Activated CD8-positive, alpha-beta T cell treated with anti-CD3 and anti-CD28 coated beads, Interleukin-2, amount 10 ng/mL, durations not matched to agents 7 days and 5 days (primary cell): Measurements from ENCODE around the gene FEN1. TPM values are rescaled to one million over a fixed set of nuclear protein-coding genes. Genes with fewer than 3 reads are reported as not detected.

ENCODE experiments used
- ATAC-seq: fragments of 150-1000 bp; cut with Tn5 transposase; one replicate; pipeline ENCODE4 v1.10.0; 2021; ENCODE audit warnings: moderate library complexity
- CTCF ChIA-PET: fragments of 350-600 bp; sonication (Branson Sonifier 250); formaldehyde crosslinking; loops from one replicate; lab custom pipeline; 2021; ENCODE audit warnings: antibody characterized with exemption; lab: Charles Lee
- POLR2A ChIA-PET: fragments of 350-600 bp; sonication (Branson Sonifier 250); formaldehyde crosslinking; loops from one replicate; lab custom pipeline; 2021; ENCODE audit warnings: antibody characterized with exemption; lab: Charles Lee
- DNase-seq: peaks from one replicate; pipeline ENCODE4 v3.0.0-alpha.2; 2020
- H3K27ac Mint-ChIP-seq: one replicate; pipeline ENCODE4 v1.8.0; 2021; ENCODE audit warnings: mild to moderate bottlenecking, mixed read lengths
- H3K27me3 Mint-ChIP-seq: one replicate; pipeline ENCODE4 v1.8.0; 2021; ENCODE audit warnings: low read depth, mixed read lengths
- H3K36me3 Mint-ChIP-seq: one replicate; pipeline ENCODE4 v1.8.0; 2021; ENCODE audit warnings: low read depth, mixed read lengths
- H3K4me1 Mint-ChIP-seq: one replicate; pipeline ENCODE4 v1.8.0; 2021; ENCODE audit warnings: low read depth, mixed read lengths
- H3K4me3 Mint-ChIP-seq: one replicate; pipeline ENCODE4 v1.8.0; 2021; ENCODE audit warnings: mild to moderate bottlenecking, mixed read lengths
- H3K9me3 Mint-ChIP-seq: one replicate; pipeline ENCODE4 v1.8.0; 2022; ENCODE audit warnings: mixed read lengths; ENCODE audit not compliant: insufficient read depth
- total RNA-seq, 2 experiments: library from RNA; stranded (reverse); gene quantifications; one replicate each; pipeline ENCODE4 v1.2.3, GENCODE V29; 2021

FEN1 gene
- total RNA-seq, 2 experiments from 2014 or later, result 146 TPM

DNA sequence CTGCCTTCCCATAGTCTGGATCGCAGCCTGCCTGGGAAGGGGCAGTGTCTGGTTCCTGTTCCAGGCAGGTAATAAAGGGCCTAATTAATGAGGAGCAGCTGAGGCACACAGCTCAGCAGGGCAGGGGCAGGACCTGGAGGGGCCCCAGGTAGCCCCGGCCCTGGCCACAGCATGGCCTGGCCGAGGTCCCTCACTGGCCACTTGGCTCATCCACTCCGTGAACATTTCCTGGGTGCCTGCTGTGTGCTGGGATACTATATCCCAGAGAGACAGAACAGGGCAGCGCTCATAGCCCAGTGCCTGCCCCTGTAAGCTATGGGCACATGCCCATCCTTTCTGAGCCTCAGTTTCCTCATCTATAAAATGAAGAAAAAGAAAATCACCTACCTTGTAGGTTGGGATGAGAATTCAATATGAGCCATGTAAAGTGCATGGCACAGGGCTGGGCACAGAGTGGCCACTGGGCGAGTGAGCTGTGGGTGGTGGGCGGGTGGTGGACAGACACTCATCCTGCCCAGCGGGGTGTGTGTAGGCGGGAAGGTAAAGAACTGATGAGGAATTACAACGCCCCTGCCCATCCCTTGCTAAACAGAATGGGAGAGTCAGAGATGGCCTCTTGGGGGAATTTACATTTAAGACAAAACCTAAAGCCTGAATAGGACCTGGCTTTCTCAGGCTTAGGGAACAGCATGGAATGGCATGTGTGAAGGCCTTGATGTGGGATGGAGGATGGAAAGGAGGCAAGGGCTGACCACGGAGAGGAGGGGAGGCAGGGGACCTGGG is 31.1 kb upstream of the FEN1 start:
- peaks cover 7% of the 10 kb centered on the region for H3K4me1 Mint-ChIP-seq
- DNase-seq (no peak), ATAC-seq (no peak)
- ChIA-PET CTCF (interaction anchor here (1.6 kb wide), 1 partner anchor 14 kb away, joined by 4 read pairs; no protein-coding TSS in a partner anchor), POLR2A (no interaction called here)
- peaks cover 3% of the 10 kb centered on the region for H3K27me3 Mint-ChIP-seq
- H3K4me3 Mint-ChIP-seq, result no peak overlapping the region
- no peak overlapping the region for H3K27ac Mint-ChIP-seq
- H3K9me3 Mint-ChIP-seq, result no peaks in the 10 kb centered on the region
- H3K36me3 Mint-ChIP-seq, result no peaks in the 10 kb centered on the region

DNA sequence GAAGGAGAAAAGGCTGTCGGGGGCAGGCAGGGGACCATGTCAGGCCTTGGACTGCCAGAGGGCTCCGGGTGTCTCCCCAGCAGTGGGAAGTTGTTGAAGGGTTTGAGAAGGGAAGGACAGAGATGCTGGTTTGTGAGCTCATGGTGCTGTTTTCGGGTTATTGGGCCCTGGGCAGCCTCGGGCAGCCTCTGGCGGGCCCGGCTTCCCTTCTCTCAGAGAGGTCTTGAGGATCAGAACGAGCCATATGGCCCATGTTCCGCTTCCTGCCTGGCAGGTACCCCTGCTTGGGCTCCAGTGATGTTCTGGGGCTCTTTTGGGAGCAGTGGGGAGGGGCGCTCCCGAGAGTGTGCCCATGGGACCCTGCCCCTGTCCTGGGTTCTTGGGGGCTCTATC is 30.5 kb upstream of the FEN1 start:
- ATAC-seq (no peak), DNase-seq (no peak)
- POLR2A ChIA-PET, result no interaction called here
- Mint-ChIP-seq H3K4me3 (no peak overlapping the region), H3K4me1 (peaks cover 2% of the 10 kb centered on the region), H3K9me3 (no peaks in the 10 kb centered on the region), H3K27me3 (peaks cover 3% of the 10 kb centered on the region), H3K27ac (no peak overlapping the region), H3K36me3 (no peaks in the 10 kb centered on the region)
- CTCF ChIA-PET, result interaction anchor here (1.6 kb wide), 1 partner anchor 15 kb away, joined by 4 read pairs; no protein-coding TSS in a partner anchor

DNA sequence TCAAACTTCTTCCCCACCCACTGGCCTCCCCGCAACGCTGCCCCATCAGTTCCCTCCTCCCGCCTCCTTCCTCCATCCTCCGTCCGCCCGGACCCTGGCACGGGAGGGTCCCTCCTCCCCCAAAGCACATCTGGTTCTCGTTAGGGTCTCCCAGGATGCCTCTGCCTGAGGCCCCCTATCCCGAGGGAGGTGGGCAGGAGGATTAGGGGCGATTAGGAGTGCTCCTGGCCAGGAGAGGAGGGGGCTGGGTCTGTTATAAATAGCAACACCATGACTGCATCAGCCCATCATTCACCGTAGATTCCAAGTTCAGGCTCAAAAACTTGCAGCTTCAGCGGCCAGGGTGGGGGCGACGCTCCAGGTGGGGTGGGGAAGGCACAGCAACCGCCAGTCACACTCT is 29.9 kb upstream of the FEN1 start:
- Mint-ChIP-seq H3K27ac (no peak overlapping the region), H3K4me1 (no peaks in the 10 kb centered on the region), H3K9me3 (no peaks in the 10 kb centered on the region), H3K27me3 (peaks cover 3% of the 10 kb centered on the region), H3K36me3 (no peaks in the 10 kb centered on the region), H3K4me3 (no peak overlapping the region)
- ChIA-PET POLR2A (no interaction called here), CTCF (interaction anchor here (1.6 kb wide), 1 partner anchor 16 kb away, joined by 4 read pairs; no protein-coding TSS in a partner anchor)
- DNase-seq (no peak), ATAC-seq (no peak)

DNA sequence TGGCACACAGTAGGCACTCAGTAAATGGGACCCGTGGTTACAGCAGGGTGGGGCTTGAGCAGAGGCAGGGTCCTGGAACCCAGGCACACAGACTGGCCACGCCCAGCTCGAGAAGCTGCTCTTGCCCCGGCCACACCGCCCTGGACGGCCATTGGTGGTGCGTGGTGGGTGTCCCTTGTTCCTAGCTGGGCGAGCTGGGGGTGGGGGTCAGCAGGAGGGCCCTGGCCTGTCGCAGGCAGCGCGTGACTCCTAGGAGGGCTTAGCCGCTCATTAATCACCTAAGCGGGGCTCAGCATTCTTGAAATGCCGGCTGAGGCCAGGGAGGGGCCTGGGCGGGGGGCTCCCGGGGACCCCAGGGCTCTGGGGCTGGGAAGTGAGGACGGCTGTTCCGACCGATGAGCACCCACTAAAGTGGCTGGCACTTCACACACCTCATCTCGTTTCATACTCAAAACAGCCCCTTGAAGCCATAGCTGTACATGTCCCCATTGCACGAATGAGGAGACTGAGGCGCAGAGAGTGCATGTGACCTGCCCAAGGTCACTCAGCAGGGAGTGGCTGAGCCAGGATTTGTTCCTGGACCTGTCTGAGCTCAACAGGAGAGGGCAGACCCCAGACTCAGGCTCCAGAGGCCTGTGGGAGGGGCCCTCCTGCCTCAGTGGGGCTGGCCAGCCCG is 28.6 kb upstream of the FEN1 start:
- H3K4me1 Mint-ChIP-seq, result no peaks in the 10 kb centered on the region
- ChIA-PET POLR2A (no interaction called here), CTCF (interaction anchor here (1.0 to 1.6 kb wide), 2 partner anchors 15 to 33 kb away, joined by 3 read pairs; no protein-coding TSS in a partner anchor)

DNA sequence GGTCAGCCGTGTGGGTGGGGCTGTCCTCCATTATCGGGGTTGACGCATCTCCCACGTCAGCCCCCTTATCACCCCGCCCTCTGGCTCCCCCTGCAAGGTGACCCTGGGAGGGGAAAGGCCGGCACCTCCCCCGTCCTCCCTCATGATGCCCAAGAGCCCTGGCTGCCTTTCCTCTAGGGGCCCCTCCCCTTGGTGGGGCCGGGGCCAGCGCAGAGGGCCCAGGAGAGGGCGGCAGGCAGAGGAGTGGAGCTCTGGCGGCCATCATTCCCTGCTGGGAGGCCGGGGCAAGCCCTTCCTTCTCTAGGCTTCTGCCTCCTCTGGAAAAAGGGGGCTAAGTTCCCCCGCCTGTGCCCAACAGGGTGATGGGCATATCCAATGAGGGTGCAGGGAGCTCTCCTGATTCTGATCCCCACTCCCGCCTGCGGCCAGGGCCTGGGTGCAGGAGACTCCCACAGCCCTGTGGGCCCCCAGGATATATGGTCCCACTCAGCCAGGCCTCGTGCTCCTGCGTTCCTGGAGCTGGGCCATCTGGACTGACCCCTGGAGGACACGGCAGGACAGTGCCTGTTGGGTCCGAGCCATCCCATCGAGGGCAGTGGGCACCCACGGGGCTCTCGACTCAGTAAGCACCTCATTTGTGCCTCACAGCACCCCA is 28.0 kb upstream of the FEN1 start:
- H3K4me3 Mint-ChIP-seq, result no peak overlapping the region
- DNase-seq, result no peak
- POLR2A ChIA-PET, result no interaction called here
- H3K27me3 Mint-ChIP-seq, result peaks cover 3% of the 10 kb centered on the region
- no peaks in the 10 kb centered on the region for H3K36me3 Mint-ChIP-seq
- H3K4me1 Mint-ChIP-seq, result no peaks in the 10 kb centered on the region
- H3K9me3 Mint-ChIP-seq, result no peaks in the 10 kb centered on the region
- CTCF ChIA-PET, result interaction anchor here (1.0 to 1.6 kb wide), 3 partner anchors 16 to 32 kb away, joined by 3 read pairs; no protein-coding TSS in a partner anchor
- no peak for ATAC-seq
- no peak overlapping the region for H3K27ac Mint-ChIP-seq

More for the DNA sequence above, 28.6 kb upstream of the FEN1 start:
- Mint-ChIP-seq H3K27ac (no peak overlapping the region), H3K27me3 (peaks cover 3% of the 10 kb centered on the region), H3K4me3 (no peak overlapping the region), H3K36me3 (no peaks in the 10 kb centered on the region), H3K9me3 (no peaks in the 10 kb centered on the region)
- ATAC-seq (no peak), DNase-seq (no peak)

DNA sequence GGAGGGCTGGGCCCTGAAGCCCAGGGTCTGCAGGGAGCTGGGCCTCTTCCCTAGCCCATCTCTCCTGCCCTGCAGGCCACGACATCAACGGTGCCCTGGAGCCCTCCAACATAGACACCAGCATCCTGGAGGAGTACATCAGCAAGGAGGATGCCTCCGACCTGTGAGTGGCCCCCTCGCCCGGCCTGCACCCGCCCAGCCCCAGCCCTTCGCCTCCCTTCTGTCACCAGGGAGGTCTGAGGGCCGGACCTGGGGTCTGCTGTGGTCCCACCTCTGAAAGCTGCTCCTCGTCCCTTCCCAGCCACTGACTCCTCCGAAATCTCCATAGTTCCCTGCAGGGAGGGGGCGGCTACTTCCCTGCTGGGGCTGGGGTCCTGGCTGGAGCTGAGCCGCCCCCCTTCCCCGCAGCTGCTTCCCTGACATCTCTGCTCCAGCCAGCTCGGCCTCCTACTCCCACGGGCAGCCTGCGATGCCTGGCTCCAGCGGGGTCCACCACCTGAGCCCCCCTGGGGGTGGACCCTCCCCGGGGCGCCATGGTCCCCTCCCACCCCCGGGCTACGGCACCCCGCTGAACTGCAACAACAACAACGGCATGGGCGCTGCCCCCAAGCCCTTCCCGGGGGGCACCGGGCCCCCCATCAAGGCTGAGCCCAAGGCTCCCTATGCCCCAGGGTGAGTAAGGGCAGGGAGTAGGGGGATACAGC is 27.0 kb upstream of the FEN1 start:
- CTCF ChIA-PET, result interaction anchor here (1.0 to 1.6 kb wide), 3 partner anchors 18 to 31 kb away, joined by 3 read pairs; no protein-coding TSS in a partner anchor

DNA sequence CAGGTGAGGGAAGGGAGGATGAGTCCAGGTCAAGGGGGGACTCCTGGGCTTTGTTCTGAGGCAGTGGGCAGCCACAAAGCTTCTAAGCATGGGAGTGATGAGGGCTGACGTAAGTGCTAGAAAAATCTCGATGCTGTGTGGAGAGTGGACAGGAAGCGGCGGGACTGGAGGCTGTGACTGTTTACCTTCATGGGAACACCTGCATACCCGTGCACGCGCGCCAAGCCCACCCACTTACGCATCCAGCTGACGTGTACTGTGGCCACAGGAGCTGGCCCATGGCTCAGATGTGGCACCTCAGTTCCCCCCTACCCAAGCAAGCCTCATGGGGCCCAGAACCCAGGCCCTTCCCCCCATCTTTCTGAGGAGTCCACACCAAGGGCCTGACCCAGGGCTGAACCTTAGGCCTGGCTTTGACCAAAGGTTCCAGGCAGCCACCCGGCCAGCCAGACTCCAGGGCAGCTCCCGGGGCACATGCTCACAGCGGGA is 26.3 kb upstream of the FEN1 start:
- Mint-ChIP-seq H3K4me1 (peaks cover 4% of the 10 kb centered on the region), H3K36me3 (no peaks in the 10 kb centered on the region), H3K9me3 (no peaks in the 10 kb centered on the region), H3K4me3 (no peak overlapping the region), H3K27ac (no peak overlapping the region), H3K27me3 (peaks cover 3% of the 10 kb centered on the region)
- ATAC-seq (no peak), DNase-seq (no peak)
- ChIA-PET POLR2A (no interaction called here), CTCF (interaction anchor here (1.1 to 1.3 kb wide), 2 partner anchors 22 to 33 kb away, joined by 3 to 5 read pairs; no protein-coding TSS in a partner anchor)

More for the DNA sequence above, 27.0 kb upstream of the FEN1 start:
- Mint-ChIP-seq H3K36me3 (no peaks in the 10 kb centered on the region), H3K9me3 (no peaks in the 10 kb centered on the region), H3K4me3 (no peak overlapping the region), H3K27me3 (peaks cover 3% of the 10 kb centered on the region), H3K27ac (no peak overlapping the region), H3K4me1 (no peaks in the 10 kb centered on the region)
- no peak for ATAC-seq
- POLR2A ChIA-PET, result no interaction called here
- DNase-seq, result no peak

DNA sequence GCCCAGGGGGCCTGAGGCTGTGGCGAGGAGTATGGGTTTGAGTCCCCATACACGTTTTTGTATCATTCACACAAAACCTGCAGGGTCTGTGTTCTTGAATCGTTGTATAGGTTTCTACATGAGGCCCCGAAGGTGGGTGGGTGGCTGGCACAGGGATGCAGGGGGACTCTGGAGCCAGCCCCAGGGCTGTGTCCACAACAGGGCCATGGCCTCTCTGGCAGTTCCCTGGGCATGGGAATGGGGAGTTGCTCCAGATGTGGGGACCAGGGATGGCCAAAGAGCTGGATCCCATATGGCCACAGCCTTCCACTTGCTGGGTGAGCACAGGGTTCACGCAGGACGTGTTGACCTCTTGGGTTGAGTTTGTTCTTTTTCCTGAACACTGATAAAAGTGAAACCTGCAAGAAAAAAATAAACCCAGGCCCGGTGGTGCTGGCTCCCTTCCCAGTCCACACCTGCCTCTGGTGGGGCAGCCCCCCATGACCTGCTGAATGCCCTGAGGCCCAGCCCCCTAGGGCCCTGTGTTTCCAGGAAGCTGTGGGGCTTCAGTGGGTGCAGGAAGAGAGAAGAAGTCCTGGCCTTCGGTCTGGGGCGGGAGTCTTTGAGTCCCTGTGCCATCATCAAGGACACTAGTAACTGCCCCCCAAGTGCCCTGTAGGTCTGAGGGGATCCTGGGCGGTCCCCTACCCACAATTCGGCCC is 24.2 kb upstream of the FEN1 start:
- no peak for ATAC-seq
- H3K4me3 Mint-ChIP-seq, result no peak overlapping the region
- peaks cover 14% of the 10 kb centered on the region for H3K4me1 Mint-ChIP-seq
- no peaks in the 10 kb centered on the region for H3K27me3 Mint-ChIP-seq
- CTCF ChIA-PET, result no interaction called here
- H3K36me3 Mint-ChIP-seq, result no peaks in the 10 kb centered on the region
- no peak overlapping the region for H3K27ac Mint-ChIP-seq
- no peaks in the 10 kb centered on the region for H3K9me3 Mint-ChIP-seq
- POLR2A ChIA-PET, result no interaction called here
- no peak for DNase-seq

DNA sequence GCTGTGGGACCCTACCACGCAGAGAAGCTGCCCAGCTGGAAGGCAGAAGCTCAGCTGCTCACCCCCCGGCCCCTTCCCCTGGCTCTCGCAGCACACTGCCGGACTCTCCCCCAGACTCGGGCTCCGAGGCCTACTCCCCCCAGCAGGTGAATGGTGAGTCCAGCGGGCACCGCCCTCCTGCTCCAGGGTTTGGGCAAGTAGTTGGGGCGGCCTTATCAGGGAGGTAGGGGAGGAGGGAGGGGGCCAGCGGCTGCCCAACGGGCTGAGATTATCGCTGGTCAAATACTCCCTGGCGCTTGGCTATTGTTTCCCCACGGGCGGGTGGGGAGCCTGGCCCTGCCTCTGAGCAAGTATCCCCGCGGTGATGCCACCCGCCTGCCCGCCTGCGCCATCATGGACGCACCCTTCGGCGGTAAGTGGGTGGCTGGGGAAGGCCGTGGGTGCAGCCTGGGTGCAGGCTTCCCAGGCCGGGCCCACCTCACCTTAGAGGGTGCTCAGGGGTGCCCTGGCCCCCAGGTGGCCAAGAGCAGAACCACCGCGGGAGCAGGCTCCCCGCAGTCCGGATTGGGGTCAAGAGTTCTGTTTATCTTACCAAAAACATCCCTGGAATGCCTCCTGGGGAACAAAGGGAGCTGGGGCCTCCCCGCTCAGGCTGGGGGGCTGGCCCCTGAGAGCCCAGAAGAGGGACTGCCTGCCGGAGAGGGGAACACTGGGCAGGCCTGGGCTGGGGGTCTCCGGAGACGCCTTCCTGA is 23.4 kb upstream of the FEN1 start:
- peaks cover 14% of the 10 kb centered on the region for H3K4me1 Mint-ChIP-seq
- DNase-seq, result no peak
- H3K27ac Mint-ChIP-seq, result no peak overlapping the region
- no peaks in the 10 kb centered on the region for H3K27me3 Mint-ChIP-seq
- no peak overlapping the region for H3K4me3 Mint-ChIP-seq
- no peak for ATAC-seq
- ChIA-PET POLR2A (no interaction called here), CTCF (no interaction called here)
- H3K36me3 Mint-ChIP-seq, result no peaks in the 10 kb centered on the region
- no peaks in the 10 kb centered on the region for H3K9me3 Mint-ChIP-seq

DNA sequence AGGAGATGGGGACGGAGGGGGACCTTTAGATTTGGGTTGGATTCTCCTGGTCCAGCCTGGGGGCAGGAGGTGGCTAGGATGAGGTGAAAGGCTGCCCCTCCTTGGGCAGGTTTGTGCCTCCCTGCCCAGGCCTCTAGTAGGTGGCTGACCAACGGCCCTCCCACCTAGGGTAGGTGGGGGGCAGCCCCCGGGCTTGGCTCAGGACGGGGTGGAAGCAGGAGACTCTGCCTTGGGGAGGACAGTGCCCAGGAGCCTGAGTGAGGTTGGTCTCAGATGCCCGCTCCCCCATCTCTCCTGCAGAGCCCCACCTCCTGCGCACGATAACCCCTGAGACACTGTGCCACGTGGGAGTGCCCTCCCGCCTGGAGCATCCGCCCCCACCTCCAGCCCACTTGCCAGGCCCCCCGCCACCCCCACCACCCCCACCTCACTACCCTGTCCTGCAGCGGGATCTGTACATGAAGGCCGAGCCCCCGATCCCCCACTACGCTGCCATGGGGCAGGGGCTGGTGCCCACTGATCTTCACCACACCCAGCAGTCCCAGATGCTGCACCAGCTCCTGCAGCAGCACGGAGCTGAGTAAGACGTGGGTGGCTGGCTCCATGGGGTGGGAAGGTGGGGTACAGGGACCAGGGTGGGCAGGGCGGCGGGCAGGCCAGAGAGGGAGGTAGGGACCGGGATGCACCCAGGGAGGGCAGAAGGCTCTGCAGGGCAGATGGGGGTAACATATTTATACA is 22.6 kb upstream of the FEN1 start:
- ChIA-PET CTCF (no interaction called here), POLR2A (no interaction called here)
- Mint-ChIP-seq H3K27ac (no peak overlapping the region), H3K36me3 (no peaks in the 10 kb centered on the region), H3K9me3 (no peaks in the 10 kb centered on the region), H3K4me3 (no peak overlapping the region), H3K4me1 (peaks cover 14% of the 10 kb centered on the region), H3K27me3 (no peaks in the 10 kb centered on the region)
- ATAC-seq (no peak), DNase-seq (no peak)
